ENCODE results near the gene GALNT15. TPM values are rescaled to one million over a fixed set of nuclear protein-coding genes. Genes with fewer than 3 reads are reported as not detected.

The GALNT15 gene
- polyA plus RNA-seq, 4 donors, result 1.6 to 2.3 (median 2.0) TPM

DNA sequence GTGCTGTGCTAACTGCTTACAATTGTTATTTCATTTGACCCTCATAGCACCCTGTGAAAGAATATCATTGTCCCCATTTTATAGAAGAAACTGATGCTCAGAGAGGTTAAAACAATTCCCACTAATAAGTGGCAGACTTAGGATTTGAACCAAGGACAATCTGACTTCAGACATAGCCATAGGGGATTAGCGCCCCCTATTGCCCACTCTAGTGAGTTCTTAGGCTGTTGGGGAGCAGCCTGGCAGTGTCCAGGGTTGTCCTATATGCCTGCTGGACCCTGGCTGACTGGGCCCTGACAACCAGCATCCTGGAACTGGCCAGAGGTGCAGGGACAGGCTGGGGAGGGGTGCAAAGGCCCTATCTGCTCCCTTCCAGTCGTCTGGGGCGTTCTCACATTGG is 74.9 kb downstream of the GALNT15 start:
- no peak for DNase-seq (ENCODE audit: low read depth in 4 of 4, low spot score in 3 of 4)

GRCh38 chr3:16249886-16250285 is 75.4 kb downstream of the GALNT15 start:
- no peak for DNase-seq (ENCODE audit: low read depth in 4 of 4, low spot score in 3 of 4)

- no peak for DNase-seq (ENCODE audit: low read depth in 4 of 4, low spot score in 3 of 4)
Measured at GRCh38 chr3:16251316-16252085, 77.0 kb downstream of the GALNT15 start.

DNA sequence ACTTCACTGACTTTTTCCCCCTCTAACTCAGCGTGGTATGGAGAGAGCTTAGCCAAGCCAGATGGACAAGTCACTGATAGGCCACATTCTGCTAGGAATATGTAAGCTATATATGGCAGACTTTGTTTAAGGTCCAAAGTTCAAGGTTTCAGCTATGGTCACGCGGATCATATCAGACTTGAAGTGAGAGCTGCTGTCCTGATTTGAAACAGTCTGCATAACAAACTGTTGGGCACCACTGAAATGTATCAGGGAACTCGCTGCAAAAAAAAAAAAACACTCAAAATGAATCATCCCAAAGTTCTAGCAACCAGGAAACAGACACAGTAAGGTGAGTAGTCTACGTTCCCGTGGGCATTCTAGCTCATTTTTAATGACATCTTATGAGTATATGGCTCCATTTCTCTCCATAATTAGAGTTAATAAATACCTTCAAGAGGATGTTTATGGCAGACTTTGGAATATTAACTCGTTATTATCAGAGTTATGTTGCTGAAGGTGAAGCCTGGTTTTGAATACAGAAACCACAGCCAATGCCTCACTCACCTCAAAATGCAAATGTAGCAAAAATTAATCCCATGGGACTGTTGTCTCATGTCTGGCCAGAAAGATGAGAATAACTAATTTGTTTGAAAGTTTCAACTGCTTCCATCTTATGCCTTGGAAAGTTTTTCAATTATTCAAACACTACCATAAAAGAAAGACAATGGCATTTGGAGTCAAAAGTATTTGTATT is 77.9 kb downstream of the GALNT15 start:
- no peak for DNase-seq (ENCODE audit: low read depth in 4 of 4, low spot score in 3 of 4)

DNA sequence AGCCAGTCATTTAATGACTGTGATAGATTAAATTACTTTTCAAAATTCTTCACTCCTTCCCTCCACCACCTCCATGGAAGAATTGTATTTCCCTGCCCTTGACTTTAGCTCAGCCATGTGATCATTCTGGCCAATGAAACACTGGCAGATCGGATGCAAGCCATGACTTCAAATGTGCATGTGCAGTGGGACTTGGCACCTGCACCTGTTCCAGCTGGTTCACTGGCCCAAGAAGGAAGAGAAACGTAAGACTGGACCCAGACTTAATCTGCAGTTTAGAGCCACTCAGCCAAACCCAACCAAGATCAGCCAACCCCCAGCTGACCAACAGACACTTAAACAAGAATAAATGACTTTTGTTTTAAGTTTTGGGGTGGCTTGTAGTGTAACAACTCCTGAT is 78.5 kb downstream of the GALNT15 start:
- DNase-seq (ENCODE audit: low read depth in 4 of 4, low spot score in 3 of 4), result no peak

GRCh38 chr3:16253601-16254000 is 79.1 kb downstream of the GALNT15 start:
- no peak for DNase-seq (ENCODE audit: low read depth in 4 of 4, low spot score in 3 of 4)

GRCh38 chr3:16254916-16255315 is 80.4 kb downstream of the GALNT15 start:
- DNase-seq (ENCODE audit: low read depth in 4 of 4, low spot score in 3 of 4), result no peak

- no peak for DNase-seq (ENCODE audit: low read depth in 4 of 4, low spot score in 3 of 4)
Measured at GRCh38 chr3:16255326-16255725, 80.8 kb downstream of the GALNT15 start.

- DNase-seq (ENCODE audit: low read depth in 4 of 4, low spot score in 3 of 4), result no peak
Measured at GRCh38 chr3:16255726-16256125, 81.2 kb downstream of the GALNT15 start.

DNA sequence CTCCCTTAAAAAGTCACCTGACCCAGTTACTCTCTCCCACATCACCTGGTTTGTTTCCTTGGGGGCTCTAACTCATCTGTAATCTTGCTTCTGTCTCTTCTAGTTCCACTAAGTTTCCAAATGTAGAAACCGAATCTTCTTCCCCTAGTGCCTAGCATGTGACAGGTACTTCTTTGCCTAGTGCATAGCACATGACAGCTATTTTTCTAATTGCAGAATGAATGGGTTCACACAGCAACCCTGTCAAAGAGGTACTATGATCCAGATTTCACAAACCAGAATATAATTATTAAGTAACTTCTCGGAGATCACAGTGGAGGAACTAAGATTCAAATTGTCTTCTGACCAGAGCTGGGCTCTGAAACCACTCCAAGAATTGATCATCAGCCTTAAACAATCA is 82.8 kb downstream of the GALNT15 start:
- DNase-seq (ENCODE audit: low read depth in 4 of 4, low spot score in 3 of 4), result no peak

GRCh38 chr3:16258177-16258576 is 83.7 kb downstream of the GALNT15 start:
- DNase-seq (ENCODE audit: low read depth in 4 of 4, low spot score in 3 of 4), result no peak

DNA sequence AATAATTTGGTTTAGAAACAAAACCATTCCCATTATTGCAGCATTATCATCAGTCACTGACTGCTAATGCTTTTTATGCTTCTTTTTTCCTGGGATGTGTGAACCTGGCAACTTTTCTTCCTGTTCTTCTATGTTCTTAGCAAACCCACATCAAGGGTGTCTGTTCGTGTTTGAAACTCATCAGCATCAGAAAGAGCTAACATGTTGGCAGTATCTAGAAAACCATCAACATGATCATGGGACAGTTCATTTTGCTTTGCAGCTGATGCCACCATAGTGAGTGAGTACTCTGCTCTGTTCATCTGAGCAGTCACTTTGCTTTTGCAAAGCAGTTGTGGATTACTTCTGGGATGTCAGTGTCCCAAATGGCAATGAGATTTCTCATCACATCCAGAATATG is 84.4 kb downstream of the GALNT15 start:
- no peak for DNase-seq (ENCODE audit: low read depth in 4 of 4, low spot score in 3 of 4)

- no peak for DNase-seq (ENCODE audit: low read depth in 4 of 4, low spot score in 3 of 4)
Measured at GRCh38 chr3:16260046-16260445, 85.6 kb downstream of the GALNT15 start.

GRCh38 chr3:16262174-16262573 is 87.7 kb downstream of the GALNT15 start:
- DNase-seq (ENCODE audit: low read depth in 4 of 4, low spot score in 3 of 4), result no peak

GRCh38 chr3:16264174-16264707 is 89.8 kb downstream of the GALNT15 start:
- DNase-seq (ENCODE audit: low read depth in 4 of 4, low spot score in 3 of 4), result no peak

- DNase-seq (ENCODE audit: low read depth in 4 of 4, low spot score in 3 of 4), result peak; percentile 98 to 100 (median 99)
Measured at GRCh38 chr3:16264708-16265454, 90.4 kb downstream of the GALNT15 start, which contains the start of the genes DPH3 and OXNAD1. DPH3 (minus strand) TSS chr3:16264943; CDS start chr3:16264876, 67 bp downstream. OXNAD1 (plus strand) TSS chr3:16265212; CDS start chr3:16270953, 5,741 bp downstream.

GRCh38 chr3:16265455-16265786 is 90.9 kb downstream of the GALNT15 start:
- no peak for DNase-seq (ENCODE audit: low read depth in 4 of 4, low spot score in 3 of 4)

GRCh38 chr3:16266714-16267113 is 92.2 kb downstream of the GALNT15 start:
- no peak for DNase-seq (ENCODE audit: low read depth in 4 of 4, low spot score in 3 of 4)

GRCh38 chr3:16270855-16271254 is 96.4 kb downstream of the GALNT15 start:
- DNase-seq (ENCODE audit: low read depth in 4 of 4, low spot score in 3 of 4), result no peak

DNA sequence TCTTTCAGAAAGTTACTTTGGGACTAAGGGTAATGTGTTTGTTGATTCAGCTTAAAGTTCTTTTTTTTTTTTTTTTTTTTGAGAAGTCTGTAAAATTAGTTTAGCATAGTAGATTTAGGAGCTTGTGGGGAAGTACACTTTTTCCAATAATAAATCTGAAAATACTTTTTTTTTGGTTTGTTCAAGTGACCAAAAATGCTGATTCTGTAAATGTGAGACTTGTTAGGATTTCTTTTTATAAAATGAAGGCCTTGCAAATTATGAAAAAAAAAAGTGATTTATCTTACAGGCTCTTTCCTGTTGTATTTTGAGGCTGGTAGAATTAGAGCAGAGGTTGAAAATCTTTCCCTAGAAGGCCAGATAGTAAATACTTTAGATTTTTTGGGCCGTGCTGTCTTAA is 98.1 kb downstream of the GALNT15 start:
- no peak for DNase-seq (ENCODE audit: low read depth in 4 of 4, low spot score in 3 of 4)

DNA sequence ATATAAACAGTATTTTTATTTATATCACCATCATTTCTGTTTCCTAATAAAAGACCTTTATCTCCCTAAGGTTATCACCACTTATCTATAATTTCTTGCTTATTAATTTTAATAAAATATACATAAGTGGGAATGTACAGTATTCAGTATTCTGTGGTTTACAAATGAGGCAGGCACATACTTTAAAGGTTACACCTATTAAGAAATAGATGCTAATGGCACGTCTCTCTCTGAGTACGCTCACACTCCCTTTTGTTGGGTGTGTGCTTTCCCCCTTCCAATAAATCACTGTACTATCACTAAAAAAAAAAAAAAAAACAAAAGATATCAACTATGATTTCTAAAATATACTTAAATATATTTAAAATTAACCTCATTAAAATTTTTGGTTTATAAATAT is 99.4 kb downstream of the GALNT15 start:
- DNase-seq (ENCODE audit: low read depth in 4 of 4, low spot score in 3 of 4), result no peak

All from left renal pelvis (tissue), 4 donors.